HG03378 (cell line): Measurements from ENCODE around the gene COL6A5.
"Not testable (repeated sequence)": the region's sequence is repeated elsewhere in the genome, so short reads cannot be mapped to it uniquely, and the experiment has no call there.

Source experiments
- ATAC-seq: cut with Tn5 transposase; IDR thresholded peaks from one replicate; pipeline ENCODE4 v1.9.1; 2021; ENCODE audit warnings: mild to moderate bottlenecking, moderate library complexity; ENCODE audit not compliant: unreplicated experiment

COL6A5 gene

GRCh38 chr3:130383424-130383823 lies 38.0 kb downstream of the COL6A5 start:
- no peak for ATAC-seq

GRCh38 chr3:130384476-130385025 lies 39.1 kb downstream of the COL6A5 start:
- ATAC-seq: no peak

- ATAC-seq: no peak
Observed at GRCh38 chr3:130386604-130387263, 41.3 kb downstream of the COL6A5 start.

- ATAC-seq: no peak
Observed at GRCh38 chr3:130389743-130390478, 44.4 kb downstream of the COL6A5 start.

GRCh38 chr3:130392266-130392665 lies 46.8 kb downstream of the COL6A5 start:
- ATAC-seq: no peak

- ATAC-seq: no peak
Observed at GRCh38 chr3:130393594-130393993, 48.1 kb downstream of the COL6A5 start.

- ATAC-seq: no peak
Observed at GRCh38 chr3:130395331-130395730, 49.9 kb downstream of the COL6A5 start.

GRCh38 chr3:130395916-130396315 lies 50.4 kb downstream of the COL6A5 start:
- no peak for ATAC-seq

GRCh38 chr3:130404401-130404800 lies 58.9 kb downstream of the COL6A5 start:
- no peak for ATAC-seq

- no peak for ATAC-seq
Observed at GRCh38 chr3:130405956-130406355, 60.5 kb downstream of the COL6A5 start.

- ATAC-seq: not testable (repeated sequence)
Observed at GRCh38 chr3:130408253-130408652, 62.8 kb downstream of the COL6A5 start.

- ATAC-seq: no peak
Observed at GRCh38 chr3:130411320-130411719, 65.8 kb downstream of the COL6A5 start.

GRCh38 chr3:130412991-130413560 lies 67.6 kb downstream of the COL6A5 start:
- no peak for ATAC-seq

- no peak for ATAC-seq
Observed at GRCh38 chr3:130414457-130414856, 69.0 kb downstream of the COL6A5 start.

GRCh38 chr3:130420466-130420865 lies 75.0 kb downstream of the COL6A5 start:
- no peak for ATAC-seq

- no peak for ATAC-seq
Observed at GRCh38 chr3:130423064-130423463, 77.6 kb downstream of the COL6A5 start.

GRCh38 chr3:130424837-130425236 lies 79.4 kb downstream of the COL6A5 start:
- ATAC-seq: no peak

- no peak for ATAC-seq
Observed at GRCh38 chr3:130425484-130425883, 80.0 kb downstream of the COL6A5 start.

GRCh38 chr3:130426206-130426605 lies 80.7 kb downstream of the COL6A5 start:
- ATAC-seq: no peak

GRCh38 chr3:130428871-130429712 lies 83.6 kb downstream of the COL6A5 start:
- no peak for ATAC-seq

- no peak for ATAC-seq
Observed at GRCh38 chr3:130429713-130430023, 84.2 kb downstream of the COL6A5 start.
